HG03064 (cell line): ENCODE measurements around the gene PTGDR.

ENCODE experiments used
- ATAC-seq: cut with Tn5 transposase; IDR thresholded peaks from one replicate; pipeline ENCODE4 v1.9.1; 2021; ENCODE audit warnings: low read depth; ENCODE audit not compliant: unreplicated experiment

PTGDR gene

GRCh38 chr14:52307905-52308304, 40.4 kb downstream of the PTGDR start:
- ATAC-seq, result no peak

- no peak for ATAC-seq
Observed at GRCh38 chr14:52310541-52310940, 43.0 kb downstream of the PTGDR start.

GRCh38 chr14:52312931-52313355, 45.4 kb downstream of the PTGDR start:
- ATAC-seq, result no peak

- no peak for ATAC-seq
Observed at GRCh38 chr14:52313462-52313861, 46.0 kb downstream of the PTGDR start.

GRCh38 chr14:52313903-52314594, 46.6 kb downstream of the PTGDR start, which contains the start of gene PTGER2:
Gene PTGER2 (plus strand): TSS chr14:52314312. CDS start chr14:52314549, 237 bp downstream.
- peak; percentile 43 for ATAC-seq

GRCh38 chr14:52314595-52315354, 47.3 kb downstream of the PTGDR start:
- no peak for ATAC-seq

GRCh38 chr14:52315355-52315718, 47.8 kb downstream of the PTGDR start:
- no peak for ATAC-seq

- no peak for ATAC-seq
Observed at GRCh38 chr14:52318062-52318461, 50.6 kb downstream of the PTGDR start.

- no peak for ATAC-seq
Observed at GRCh38 chr14:52318826-52319645, 51.5 kb downstream of the PTGDR start.

GRCh38 chr14:52319919-52320318, 52.4 kb downstream of the PTGDR start:
- ATAC-seq, result no peak

GRCh38 chr14:52325126-52325525, 57.6 kb downstream of the PTGDR start:
- peak; percentile 96 for ATAC-seq

- ATAC-seq, result no peak
Observed at GRCh38 chr14:52325630-52326029, 58.1 kb downstream of the PTGDR start.
